Keratinocyte (primary cell): ENCODE data around the gene SERTM1.

ENCODE experiments used
- CTCF ChIP-seq, 3 experiments: IDR thresholded peaks in 1 of 3; conservative IDR thresholded peaks in 1 of 3; optimal IDR thresholded peaks in 1 of 3; 2 replicates in 2 of 3; 3 replicates in 1 of 3; pipeline versions ENCODE3 to v1.5.1; 2011; ENCODE audit warnings: low read length in 3 of 3, mild to moderate bottlenecking in 3 of 3, moderate library complexity in 2 of 3, control low read depth in 1 of 3, inconsistent platforms in 1 of 3; ENCODE audit not compliant: insufficient read depth in 2 of 3; ENCODE audit errors: extremely low read depth in 1 of 3
- EZH2 ChIP-seq: IDR thresholded peaks from one replicate; pipeline ENCODE4 v1.6.1; 2012; ENCODE audit warnings: inconsistent platforms, mild to moderate bottlenecking, low read length, moderate library complexity

GRCh38 chr13:36639610-36640009 is 34.2 kb upstream of the SERTM1 start:
- TF ChIP-seq CTCF (optimal IDR thresholded peaks at IDR 0.05 in 1 of 3, IDR thresholded peaks at IDR 0.05 in 1 of 3, conservative IDR thresholded peaks at IDR 0.05 in 1 of 3; ENCODE audit: extremely low read depth in 1 of 3, insufficient read depth in 2 of 3, low read length in 3 of 3) (no peak), EZH2 (no peak)
